ENCODE measurements around the gene SIVA1. TPM values are rescaled to one million over a fixed set of nuclear protein-coding genes. Genes with fewer than 3 reads are reported as not detected.

Gene SIVA1
- total and polyA plus RNA-seq, 2 of the 8 experiments (the other 6 are each of a cell fraction or from before 2014, with no cell fraction given) = 123 to 589 TPM

GRCh38 chr14:104707608-104708595 is 45.0 kb upstream of the SIVA1 start (continued):
- no peak for TF ChIP-seq NANOG (IDR thresholded peaks at IDR 0.05; ENCODE audit: insufficient read depth, low read depth, low read length, poor library complexity, severe bottlenecking)
